Upper lobe of left lung (tissue), 4 donors: ENCODE data around the gene AQP3.

Experiments
- EP300 ChIP-seq, 4 donors: sonication (generic); formaldehyde crosslinking; IDR thresholded peaks; one replicate each; pipeline ENCODE4 v1.5.1; 2017; ENCODE audit warnings: antibody characterized with exemption in 4 of 4, control low read depth in 2 of 4
- POLR2A ChIP-seq, 4 donors: fragments of 450-650 bp; IDR thresholded peaks; one replicate each; pipeline ENCODE4 v1.5.1; 2016 to 2017; ENCODE audit warnings: antibody characterized with exemption in 4 of 4, mild to moderate bottlenecking in 2 of 4
- POLR2AphosphoS5 ChIP-seq, 2 donors: sonication (generic); formaldehyde crosslinking; IDR thresholded peaks; one replicate each; pipeline ENCODE4 v1.5.1; 2017; ENCODE audit warnings: antibody characterized with exemption in 2 of 2
- TF ChIP-seq, protein P1 (sequence below), 6 experiments: fragments of 450-650 bp in 4 of 6; fragments of 200-600 bp in 2 of 6; sonication (generic) in 2 of 6; IDR thresholded peaks; one replicate each; pipeline ENCODE4 v1.5.1; 2016 to 2019; ENCODE audit warnings: antibody characterized with exemption in 6 of 6

DNA sequence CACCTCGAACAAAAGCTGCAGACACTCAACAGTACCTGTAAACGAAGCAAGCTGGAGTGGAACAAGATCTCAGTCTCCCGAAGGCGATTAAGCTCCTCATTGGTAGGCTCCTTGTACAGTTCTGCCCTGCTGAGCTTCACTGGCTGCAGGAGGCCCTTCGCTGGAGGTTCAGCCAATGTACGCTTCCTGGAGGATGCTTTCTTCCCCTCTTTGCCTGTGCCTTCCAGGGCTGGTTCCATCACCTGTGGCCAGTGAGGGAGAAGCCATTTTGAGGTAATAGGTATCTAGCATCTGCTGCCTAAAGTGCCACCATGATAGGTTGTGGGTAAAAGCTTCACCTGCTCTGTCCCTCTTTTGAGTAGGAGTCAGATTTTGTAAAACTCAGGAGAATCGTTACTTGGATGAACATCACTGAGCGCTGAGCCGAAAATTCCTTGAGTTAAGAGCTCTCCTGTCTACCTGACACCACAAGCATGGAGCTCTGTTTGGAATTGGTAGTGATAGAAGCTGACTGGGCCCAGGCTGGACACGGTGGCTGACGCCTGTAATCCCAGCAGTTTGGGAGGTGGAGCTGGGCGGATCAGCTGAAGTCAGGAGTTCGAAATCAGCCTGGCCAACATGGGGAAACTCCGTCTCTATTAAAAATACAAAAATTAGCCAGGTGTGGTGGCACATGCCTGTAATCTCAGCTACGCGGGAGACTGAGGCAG is 24.9 kb upstream of the AQP3 start:
- TF ChIP-seq POLR2AphosphoS5 (IDR thresholded peaks at IDR 0.05): no peak
- TF ChIP-seq, protein P1, sequence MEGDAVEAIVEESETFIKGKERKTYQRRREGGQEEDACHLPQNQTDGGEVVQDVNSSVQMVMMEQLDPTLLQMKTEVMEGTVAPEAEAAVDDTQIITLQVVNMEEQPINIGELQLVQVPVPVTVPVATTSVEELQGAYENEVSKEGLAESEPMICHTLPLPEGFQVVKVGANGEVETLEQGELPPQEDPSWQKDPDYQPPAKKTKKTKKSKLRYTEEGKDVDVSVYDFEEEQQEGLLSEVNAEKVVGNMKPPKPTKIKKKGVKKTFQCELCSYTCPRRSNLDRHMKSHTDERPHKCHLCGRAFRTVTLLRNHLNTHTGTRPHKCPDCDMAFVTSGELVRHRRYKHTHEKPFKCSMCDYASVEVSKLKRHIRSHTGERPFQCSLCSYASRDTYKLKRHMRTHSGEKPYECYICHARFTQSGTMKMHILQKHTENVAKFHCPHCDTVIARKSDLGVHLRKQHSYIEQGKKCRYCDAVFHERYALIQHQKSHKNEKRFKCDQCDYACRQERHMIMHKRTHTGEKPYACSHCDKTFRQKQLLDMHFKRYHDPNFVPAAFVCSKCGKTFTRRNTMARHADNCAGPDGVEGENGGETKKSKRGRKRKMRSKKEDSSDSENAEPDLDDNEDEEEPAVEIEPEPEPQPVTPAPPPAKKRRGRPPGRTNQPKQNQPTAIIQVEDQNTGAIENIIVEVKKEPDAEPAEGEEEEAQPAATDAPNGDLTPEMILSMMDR (IDR thresholded peaks at IDR 0.05): no peak
- no peak for TF ChIP-seq POLR2A (IDR thresholded peaks at IDR 0.05)
- no peak for TF ChIP-seq EP300 (IDR thresholded peaks at IDR 0.05)
